CD4-positive, alpha-beta T cell treated with Interleukin-10 for 1 hour (primary cell): ENCODE data around the gene SYNDIG1.

Experiments
- DNase-seq: peaks from one replicate; pipeline ENCODE4 v3.0.0-alpha.2; 2020

The SYNDIG1 gene

GRCh38 chr20:24589815-24590177, 120.4 kb downstream of the SYNDIG1 start:
- no peak for DNase-seq

DNA sequence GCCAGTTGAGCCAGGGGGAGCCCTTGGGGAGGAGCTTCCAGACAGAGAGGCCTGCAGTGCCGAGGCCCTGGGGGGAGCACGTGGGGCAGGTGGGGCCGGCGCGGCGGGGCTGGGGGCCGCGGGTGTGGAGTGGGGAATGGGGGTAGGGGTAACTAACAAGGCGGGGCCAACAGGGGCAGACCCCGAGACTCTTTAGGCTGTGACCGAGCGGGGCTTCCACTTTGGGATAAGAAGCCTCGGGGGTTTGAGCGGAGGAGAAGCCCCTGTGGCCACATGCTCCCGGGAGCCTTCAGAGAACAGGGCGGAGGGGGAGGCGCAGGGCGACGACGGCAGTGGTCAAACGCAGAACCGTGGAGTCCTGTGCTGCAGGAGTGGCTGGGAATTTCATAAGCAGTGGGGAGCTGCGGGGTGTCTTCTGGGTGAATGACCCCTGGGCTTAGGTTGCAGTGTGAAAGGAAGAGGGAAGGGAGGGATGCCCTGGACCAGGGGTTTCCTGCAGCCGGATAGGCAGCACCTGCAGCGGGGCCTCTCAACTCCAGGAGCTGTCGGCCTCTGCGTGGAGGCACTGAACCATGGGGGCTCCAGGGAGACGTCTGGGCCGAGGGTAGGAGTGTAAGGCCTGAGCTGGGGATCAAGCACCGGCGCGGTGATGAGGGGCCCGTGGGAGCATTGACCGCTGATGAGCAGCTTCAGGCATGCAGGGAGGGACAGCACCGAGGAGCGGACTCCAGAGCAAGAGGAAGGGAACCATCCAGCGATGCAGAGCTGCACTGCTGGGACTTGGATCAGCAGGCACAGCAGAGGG, 121.0 kb downstream of the SYNDIG1 start:
- DNase-seq = no peak

- DNase-seq = no peak
Observed at GRCh38 chr20:24597051-24597450, 127.6 kb downstream of the SYNDIG1 start.

DNA sequence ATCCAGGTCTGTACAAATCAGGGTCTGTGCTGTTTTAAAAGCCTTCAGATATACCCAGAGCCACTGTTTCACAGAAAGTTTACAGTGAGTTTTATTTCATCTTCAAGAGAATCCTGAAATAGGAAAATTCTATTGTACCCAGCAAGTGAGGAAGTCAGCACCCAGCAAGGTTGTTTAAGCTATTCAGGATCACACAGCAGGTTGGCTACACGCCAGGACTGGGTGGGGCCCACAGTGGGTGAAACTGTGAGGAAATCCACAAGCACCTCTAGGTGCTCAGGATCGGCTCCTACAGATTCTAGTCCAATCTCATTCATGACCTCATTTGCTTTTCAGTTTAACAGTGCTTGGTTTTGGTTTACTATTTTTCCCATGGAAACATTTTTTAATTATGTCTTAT, 128.9 kb downstream of the SYNDIG1 start:
- DNase-seq = no peak

GRCh38 chr20:24598996-24599395, 129.6 kb downstream of the SYNDIG1 start:
- DNase-seq = no peak

DNA sequence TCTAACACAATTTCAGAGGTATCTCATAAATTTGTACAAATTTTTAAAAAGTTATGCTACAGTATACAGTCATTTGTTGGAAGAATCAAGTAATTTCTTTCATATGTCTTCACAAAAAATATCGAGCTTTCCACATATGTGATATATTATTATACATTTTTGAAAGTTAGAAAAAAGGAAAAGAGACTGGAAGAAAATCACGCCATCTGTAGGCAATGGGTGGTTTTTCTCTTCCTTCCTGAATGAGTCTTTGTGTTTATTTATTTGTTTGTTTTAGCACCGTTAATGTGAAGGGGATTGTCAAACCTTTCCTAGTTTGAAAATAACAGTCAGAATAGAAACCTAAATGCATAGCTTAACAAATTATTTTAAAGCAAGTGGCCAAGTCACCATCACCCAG, 130.6 kb downstream of the SYNDIG1 start:
- DNase-seq = no peak

GRCh38 chr20:24603454-24603853, 134.0 kb downstream of the SYNDIG1 start:
- no peak for DNase-seq

DNA sequence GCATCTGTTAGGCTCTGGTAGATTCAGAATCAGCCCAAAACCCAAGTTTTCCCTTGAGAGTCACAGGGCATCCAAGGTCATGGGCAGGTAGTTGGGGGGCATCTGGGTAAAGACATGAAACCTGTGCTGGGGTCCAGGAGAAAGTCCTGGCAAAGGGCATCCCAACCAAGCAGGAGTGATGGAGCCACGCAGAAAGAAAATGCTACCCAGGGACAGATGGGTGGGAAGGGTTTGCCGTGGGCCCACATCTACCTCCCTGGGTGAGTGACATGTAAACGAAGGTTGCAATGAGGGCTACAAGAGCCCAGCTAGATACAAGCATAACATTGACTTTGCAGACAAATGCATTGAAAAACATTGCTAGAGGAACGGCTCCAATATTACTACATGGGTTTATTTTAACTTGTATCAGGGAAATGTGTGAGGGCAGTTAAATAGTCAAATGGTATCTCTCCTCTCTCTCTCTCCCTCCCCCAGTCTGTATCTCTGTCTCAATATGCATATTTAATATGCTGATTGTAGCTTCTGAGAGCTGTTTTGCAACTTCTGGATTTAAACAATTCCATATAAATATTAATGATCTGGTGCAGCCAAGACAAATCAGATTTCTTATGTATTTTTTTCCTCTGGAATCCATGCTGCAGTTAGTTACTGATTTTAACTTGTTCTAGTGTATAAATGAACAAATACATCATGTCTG, 135.7 kb downstream of the SYNDIG1 start:
- DNase-seq = no peak

DNA sequence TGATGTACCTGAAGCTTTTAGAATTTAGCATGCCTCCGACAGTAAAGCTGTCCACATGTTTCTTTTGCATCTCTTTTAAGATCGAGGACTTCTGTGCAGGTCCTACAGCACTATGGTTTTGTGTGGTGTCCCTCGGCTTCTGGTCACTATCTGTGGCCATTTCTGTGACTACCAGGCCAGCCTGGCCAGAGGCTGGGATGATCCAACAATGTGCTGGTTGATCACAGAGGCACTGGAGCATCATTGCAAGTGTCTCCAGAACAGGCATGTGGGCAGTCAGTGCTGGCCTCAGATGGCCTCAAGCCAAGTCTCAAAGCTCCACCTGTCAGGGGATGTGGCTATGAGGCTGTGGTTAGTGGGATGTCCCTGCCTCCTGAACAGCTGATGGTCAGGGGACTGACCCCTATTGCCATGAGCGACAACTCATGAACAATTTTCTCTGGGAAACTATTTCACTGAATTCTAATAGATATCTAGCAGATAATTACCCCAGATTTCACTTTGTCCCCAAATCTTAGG, 136.6 kb downstream of the SYNDIG1 start:
- DNase-seq = no peak

DNA sequence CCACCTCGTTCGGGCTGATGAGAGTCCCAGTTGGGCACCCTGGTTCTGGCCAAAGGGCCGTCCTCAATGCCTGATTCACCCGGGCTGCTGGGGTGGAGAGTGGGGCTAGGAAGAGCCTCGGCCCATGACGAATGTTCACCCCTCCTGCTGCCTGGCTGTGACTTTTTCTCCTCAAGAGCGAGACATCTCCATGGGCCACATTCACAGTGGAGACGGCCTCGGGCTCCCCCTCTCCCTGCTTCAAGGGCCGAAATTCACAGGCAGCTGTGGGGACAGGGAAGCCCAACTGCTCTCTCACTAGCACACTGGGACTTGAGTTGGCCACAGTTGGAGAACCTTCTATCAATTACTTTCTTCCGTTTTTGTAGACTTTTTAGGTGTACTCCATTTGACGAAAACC, 138.0 kb downstream of the SYNDIG1 start:
- DNase-seq = no peak

- no peak for DNase-seq
Observed at GRCh38 chr20:24608926-24609667, 139.7 kb downstream of the SYNDIG1 start.

GRCh38 chr20:24609757-24610156, 140.3 kb downstream of the SYNDIG1 start:
- DNase-seq = no peak

GRCh38 chr20:24610341-24611115, 141.1 kb downstream of the SYNDIG1 start:
- DNase-seq = no peak

GRCh38 chr20:24611360-24612140, 142.1 kb downstream of the SYNDIG1 start:
- no peak for DNase-seq

GRCh38 chr20:24612799-24613775, 143.7 kb downstream of the SYNDIG1 start:
- no peak for DNase-seq

GRCh38 chr20:24614341-24614740, 144.9 kb downstream of the SYNDIG1 start:
- no peak for DNase-seq

DNA sequence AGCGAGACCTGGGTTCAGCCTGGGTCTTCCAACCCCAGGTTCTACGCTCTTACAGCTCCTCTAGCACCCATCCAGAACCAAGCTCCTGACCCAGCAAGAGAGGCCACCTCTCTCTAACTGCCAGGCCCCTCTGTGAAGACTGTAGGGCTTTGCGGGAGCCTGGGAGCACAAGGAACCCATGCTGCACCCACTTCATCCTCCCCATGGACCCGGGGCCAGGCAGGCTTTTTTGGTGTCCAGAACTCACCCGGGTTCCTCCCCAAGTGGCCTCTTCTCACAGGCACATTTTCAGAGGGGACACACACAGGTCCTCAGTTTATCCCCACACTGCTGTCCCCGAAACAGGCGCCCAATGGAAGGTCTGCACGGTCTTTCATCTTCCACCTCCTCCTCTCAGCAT, 145.9 kb downstream of the SYNDIG1 start:
- DNase-seq = no peak

GRCh38 chr20:24616258-24617079, 147.0 kb downstream of the SYNDIG1 start:
- no peak for DNase-seq

DNA sequence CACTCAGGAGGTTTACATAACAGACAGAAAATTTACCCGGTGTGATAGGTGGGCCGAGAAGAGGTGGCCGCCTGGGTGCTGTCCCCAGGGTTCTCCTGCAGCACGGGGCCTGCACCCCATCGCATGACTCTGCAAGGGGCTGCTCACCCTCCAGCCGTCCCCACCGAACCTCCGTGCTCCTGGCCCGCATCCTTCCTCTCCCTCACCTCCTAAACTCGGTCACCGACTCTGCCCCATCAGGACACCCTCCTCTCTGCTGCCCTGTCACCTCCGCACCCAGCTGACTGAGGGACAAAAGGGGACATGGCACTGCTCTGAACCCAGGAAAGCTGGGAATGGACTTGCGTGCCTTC, 147.6 kb downstream of the SYNDIG1 start:
- DNase-seq = no peak
